ENCODE data around the gene GAPVD1. TPM values are rescaled to one million over a fixed set of nuclear protein-coding genes. Genes with fewer than 3 reads are reported as not detected.

Gene GAPVD1
- total RNA-seq, 1 donor from 2014 or later = 37.9 TPM

DNA sequence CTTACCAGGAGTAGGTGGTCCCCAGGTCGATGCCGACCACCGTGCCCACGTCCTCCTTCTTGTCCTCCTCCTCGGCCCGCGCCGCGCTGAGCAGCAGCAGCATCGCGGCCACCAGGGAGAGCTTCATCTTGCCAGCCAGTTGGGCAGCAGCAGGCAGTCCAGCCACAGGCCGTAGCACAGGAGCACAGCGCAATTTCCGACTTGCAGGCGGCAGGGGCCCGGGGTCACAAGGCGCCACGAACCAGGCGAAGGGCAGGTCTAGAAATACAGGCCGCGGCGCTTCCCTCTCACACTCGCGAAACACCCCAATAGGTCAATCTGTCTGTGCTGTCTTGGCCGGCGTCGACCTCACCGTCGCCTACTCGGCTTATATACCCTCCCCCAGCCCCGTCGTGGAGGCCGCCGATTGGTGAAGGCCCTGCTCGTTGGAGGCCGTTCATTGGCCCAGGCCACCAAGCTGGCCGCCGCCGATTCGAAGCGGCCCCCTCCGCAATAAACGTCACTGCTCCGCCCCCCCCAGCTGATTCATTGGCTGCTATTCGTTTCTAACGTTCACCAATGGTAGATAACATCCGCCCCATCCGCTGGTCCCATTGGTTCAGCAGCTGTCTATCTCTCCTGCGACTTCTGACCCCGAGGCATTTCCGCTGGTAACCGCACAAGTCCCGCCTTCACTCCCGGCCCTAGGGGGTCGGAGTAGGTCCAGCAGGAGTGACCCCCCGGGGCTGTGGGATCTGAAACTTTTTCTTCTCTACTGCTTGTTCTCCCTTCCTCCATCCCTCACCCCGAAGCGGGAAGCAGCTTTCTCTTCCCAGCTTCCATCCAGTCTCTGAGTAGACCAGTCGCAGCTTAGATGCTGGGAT, 20.4 kb upstream of the GAPVD1 start, which contains the start of gene HSPA5:
HSPA5 (minus strand) TSS at position 344 of the 863 bp plus-strand sequence; CDS start at position 127, 217 bp downstream.
- Mint-ChIP-seq H3K27ac (ENCODE audit: unreplicated experiment) (peak within 1 kb of the TSS; percentile 100), H3K36me3 (ENCODE audit: low read depth, unreplicated experiment) (peaks cover 38% of the 10 kb centered on the region), H3K27me3 (ENCODE audit: unreplicated experiment) (peaks cover 17% of the 10 kb centered on the region), H3K9me3 (ENCODE audit: unreplicated experiment) (no peaks in the 10 kb centered on the region), H3K4me1 (ENCODE audit: unreplicated experiment) (peaks cover 46% of the 10 kb centered on the region), H3K4me3 (ENCODE audit: unreplicated experiment) (peak within 1 kb of the TSS; percentile 98)
- no peak for TF ChIP-seq CTCF (IDR thresholded peaks at IDR 0.05; ENCODE audit: unreplicated experiment)
- DNase-seq (ENCODE audit: low spot score) = peak; percentile 99

- H3K4me3 Mint-ChIP-seq (ENCODE audit: unreplicated experiment) = peak overlapping the region; percentile 98
- peaks cover 38% of the 10 kb centered on the region for H3K4me1 Mint-ChIP-seq (ENCODE audit: unreplicated experiment)
- H3K27me3 Mint-ChIP-seq (ENCODE audit: unreplicated experiment) = peaks cover 17% of the 10 kb centered on the region
- no peaks in the 10 kb centered on the region for H3K9me3 Mint-ChIP-seq (ENCODE audit: unreplicated experiment)
- DNase-seq (ENCODE audit: low spot score) = no peak
- H3K27ac Mint-ChIP-seq (ENCODE audit: unreplicated experiment) = peak overlapping the region; percentile 100
- H3K36me3 Mint-ChIP-seq (ENCODE audit: low read depth, unreplicated experiment) = peaks cover 30% of the 10 kb centered on the region
- no peak for TF ChIP-seq CTCF (IDR thresholded peaks at IDR 0.05; ENCODE audit: unreplicated experiment)
Observed at GRCh38 chr9:125241863-125242739, 19.5 kb upstream of the GAPVD1 start.

GRCh38 chr9:125243792-125244260, 17.8 kb upstream of the GAPVD1 start:
- DNase-seq (ENCODE audit: low spot score) = no peak
- TF ChIP-seq CTCF (IDR thresholded peaks at IDR 0.05; ENCODE audit: unreplicated experiment) = no peak
- Mint-ChIP-seq H3K4me1 (ENCODE audit: unreplicated experiment) (peaks cover 22% of the 10 kb centered on the region), H3K4me3 (ENCODE audit: unreplicated experiment) (no peak overlapping the region), H3K27ac (ENCODE audit: unreplicated experiment) (peak overlapping the region; percentile 61), H3K36me3 (ENCODE audit: low read depth, unreplicated experiment) (peaks cover 14% of the 10 kb centered on the region), H3K9me3 (ENCODE audit: unreplicated experiment) (no peaks in the 10 kb centered on the region), H3K27me3 (ENCODE audit: unreplicated experiment) (peaks cover 17% of the 10 kb centered on the region)

- no peak overlapping the region for H3K4me3 Mint-ChIP-seq (ENCODE audit: unreplicated experiment)
- no peak for DNase-seq (ENCODE audit: low spot score)
- no peak for TF ChIP-seq CTCF (IDR thresholded peaks at IDR 0.05; ENCODE audit: unreplicated experiment)
- no peaks in the 10 kb centered on the region for H3K9me3 Mint-ChIP-seq (ENCODE audit: unreplicated experiment)
- peaks cover 9% of the 10 kb centered on the region for H3K27me3 Mint-ChIP-seq (ENCODE audit: unreplicated experiment)
- H3K4me1 Mint-ChIP-seq (ENCODE audit: unreplicated experiment) = peaks cover 9% of the 10 kb centered on the region
- H3K36me3 Mint-ChIP-seq (ENCODE audit: low read depth, unreplicated experiment) = peaks cover 5% of the 10 kb centered on the region
- H3K27ac Mint-ChIP-seq (ENCODE audit: unreplicated experiment) = no peak overlapping the region
Observed at GRCh38 chr9:125246261-125246667, 15.4 kb upstream of the GAPVD1 start.

All from endothelial cell (in vitro differentiated cells).